Epithelial cell of esophagus (primary cell): ENCODE data around the gene SEMA6A.
A peak's percentile ranks its signal among the peaks of the same experiment; 100 is the strongest.

Source experiments
- DNase-seq: peaks from one replicate; pipeline ENCODE4 v3.0.0; 2010; ENCODE audit warnings: low read depth
- H3K4me3 ChIP-seq: 2 replicates; pipeline ENCODE4 v1.5.1; 2011; ENCODE audit warnings: mild to moderate bottlenecking, low read length, control low read depth
- TF ChIP-seq, protein P1 (sequence below): IDR thresholded peaks from 2 replicates; pipeline ENCODE4 v1.5.1; 2011; ENCODE audit warnings: low read depth, mild to moderate bottlenecking, low read length, control low read depth, inconsistent platforms; ENCODE audit not compliant: insufficient read depth; ENCODE audit errors: missing control alignments

The SEMA6A gene

DNA sequence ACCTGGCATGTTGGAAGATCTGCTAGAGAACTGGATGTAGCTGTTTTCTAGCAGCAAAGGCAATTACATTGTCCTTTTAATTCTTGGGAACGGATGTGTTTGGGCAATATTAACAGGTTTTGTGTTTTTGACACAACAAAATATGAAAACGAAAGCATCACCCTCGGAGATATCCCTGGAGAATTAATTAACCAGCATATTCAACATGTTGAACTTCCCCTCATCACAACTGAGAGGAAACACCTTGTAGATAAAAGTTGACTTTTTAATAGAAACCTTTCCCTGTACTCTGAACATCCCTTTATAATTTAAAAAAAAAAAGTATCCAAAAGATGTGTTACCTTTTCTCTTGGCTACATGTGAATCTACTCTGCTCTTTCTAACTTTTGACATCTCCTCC is 13.0 kb downstream of the SEMA6A start:
- no peak overlapping the region for H3K4me3 ChIP-seq
- no peak for DNase-seq
- TF ChIP-seq, protein P1, sequence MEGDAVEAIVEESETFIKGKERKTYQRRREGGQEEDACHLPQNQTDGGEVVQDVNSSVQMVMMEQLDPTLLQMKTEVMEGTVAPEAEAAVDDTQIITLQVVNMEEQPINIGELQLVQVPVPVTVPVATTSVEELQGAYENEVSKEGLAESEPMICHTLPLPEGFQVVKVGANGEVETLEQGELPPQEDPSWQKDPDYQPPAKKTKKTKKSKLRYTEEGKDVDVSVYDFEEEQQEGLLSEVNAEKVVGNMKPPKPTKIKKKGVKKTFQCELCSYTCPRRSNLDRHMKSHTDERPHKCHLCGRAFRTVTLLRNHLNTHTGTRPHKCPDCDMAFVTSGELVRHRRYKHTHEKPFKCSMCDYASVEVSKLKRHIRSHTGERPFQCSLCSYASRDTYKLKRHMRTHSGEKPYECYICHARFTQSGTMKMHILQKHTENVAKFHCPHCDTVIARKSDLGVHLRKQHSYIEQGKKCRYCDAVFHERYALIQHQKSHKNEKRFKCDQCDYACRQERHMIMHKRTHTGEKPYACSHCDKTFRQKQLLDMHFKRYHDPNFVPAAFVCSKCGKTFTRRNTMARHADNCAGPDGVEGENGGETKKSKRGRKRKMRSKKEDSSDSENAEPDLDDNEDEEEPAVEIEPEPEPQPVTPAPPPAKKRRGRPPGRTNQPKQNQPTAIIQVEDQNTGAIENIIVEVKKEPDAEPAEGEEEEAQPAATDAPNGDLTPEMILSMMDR: no peak

DNA sequence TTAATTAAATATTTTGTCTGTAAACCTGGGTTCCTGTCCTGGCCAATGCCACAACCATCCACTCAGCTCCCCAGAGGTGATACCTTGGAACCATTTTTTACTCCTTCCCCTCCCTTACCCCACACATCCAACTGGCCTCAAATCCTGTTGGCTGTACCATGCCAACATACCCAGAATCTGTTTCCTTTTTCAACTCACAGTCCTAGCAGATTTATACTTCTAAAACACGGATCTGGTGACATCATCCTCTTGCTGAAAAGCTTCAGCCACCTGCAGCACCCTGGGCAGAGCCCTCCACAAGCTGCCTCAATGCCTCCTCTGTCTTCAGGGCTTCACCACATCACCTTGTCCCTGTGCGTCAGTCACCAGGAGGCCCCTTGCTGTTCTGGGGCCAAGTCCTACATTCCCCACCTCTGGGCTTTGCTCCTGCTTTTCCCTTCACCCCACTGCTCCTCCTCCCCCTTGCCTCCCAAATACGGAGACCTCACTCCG is 14.9 kb downstream of the SEMA6A start:
- TF ChIP-seq, protein P1: no peak
- H3K4me3 ChIP-seq: no peak overlapping the region
- DNase-seq: no peak

DNA sequence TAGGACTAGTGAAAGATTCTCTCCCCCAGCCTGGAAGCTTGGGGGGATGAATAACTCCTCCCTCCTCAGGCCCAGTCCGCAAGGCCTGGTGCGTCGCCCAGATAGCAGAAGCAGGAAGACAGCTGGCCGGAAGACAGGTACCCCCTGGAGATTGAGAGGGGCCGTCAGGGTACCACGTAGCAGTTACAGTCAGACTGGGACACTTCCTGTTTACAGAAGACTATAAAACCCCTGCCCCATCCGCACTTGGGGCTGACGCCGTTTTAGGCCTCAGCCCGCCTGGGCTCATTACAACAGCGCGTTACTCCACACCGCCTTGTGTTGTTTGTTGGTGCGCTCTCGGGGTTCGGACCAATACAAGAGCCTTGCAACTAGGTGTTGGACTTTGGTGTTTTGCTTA is 15.4 kb downstream of the SEMA6A start:
- TF ChIP-seq, protein P1: no peak
- no peak for DNase-seq
- H3K4me3 ChIP-seq: no peak overlapping the region

DNA sequence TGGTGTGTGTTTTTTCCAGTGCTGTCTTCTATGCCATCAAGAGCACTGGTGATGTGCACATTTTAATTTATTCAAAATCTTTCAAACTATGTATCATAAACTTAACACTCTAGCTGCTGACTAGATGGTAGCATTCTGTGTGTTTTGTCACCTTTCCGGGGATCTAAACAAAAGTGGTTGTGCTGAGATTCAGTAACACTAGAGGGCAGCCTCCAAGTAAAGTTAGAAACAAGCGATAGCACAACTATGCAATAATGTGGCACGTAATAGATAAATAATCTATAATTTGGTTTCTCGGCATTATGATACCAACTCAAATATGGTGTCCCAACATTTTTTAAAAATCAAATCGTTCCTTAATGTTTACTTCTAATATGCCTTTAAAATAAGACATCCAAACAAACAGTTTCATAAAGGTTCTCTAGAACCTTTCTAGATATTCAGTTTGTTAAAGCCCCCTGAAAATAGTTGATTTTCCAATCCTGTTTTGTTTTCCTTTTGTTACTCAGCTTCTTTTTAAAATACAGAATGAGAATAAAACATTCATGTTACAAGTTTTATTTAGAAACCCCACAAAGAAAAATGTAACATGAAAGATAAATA is 16.9 kb downstream of the SEMA6A start:
- DNase-seq: peak; percentile 49
- H3K4me3 ChIP-seq: no peak overlapping the region
- TF ChIP-seq, protein P1: peak; percentile 74

DNA sequence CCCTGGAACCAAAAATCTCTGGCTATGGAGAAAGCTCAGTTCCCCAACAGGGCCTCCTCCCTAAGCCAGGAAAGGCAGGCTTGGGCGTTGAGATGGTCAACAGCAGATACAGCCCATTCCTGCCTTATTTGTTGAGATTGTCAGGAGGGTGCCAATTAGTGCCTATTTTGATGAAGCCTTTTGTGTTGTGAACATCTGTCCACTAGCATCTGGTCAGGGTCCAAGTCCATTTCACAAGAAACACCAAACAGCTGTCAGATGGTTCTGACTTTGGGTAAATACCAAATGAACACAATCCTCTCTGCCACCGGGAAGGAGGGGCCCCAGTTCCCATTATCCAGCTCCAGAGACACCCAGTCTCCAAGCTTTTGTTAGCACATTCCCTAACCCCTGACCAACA is 19.9 kb downstream of the SEMA6A start:
- TF ChIP-seq, protein P1: no peak
- no peak for DNase-seq
- H3K4me3 ChIP-seq: no peak overlapping the region

DNA sequence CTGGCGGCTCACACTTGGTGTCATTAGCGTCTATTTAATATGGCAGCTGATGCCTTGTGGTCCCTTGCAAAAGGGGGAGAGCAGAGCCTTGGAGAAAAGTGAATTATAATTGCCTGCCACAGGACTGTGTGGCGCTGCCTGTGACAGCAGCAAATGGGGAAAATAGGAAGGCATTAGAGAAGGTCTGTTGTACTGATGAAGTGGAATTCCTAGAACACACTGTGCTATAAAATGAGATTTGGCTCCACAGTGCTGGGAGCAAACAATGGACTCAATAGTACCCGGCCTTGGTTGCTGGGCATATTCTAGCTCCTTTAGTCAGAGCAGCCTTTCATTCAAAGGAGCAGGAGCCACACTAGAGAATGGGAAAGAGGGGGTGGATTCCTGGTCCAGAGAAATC is 21.3 kb downstream of the SEMA6A start:
- DNase-seq: no peak
- TF ChIP-seq, protein P1: no peak
- H3K4me3 ChIP-seq: no peak overlapping the region

DNA sequence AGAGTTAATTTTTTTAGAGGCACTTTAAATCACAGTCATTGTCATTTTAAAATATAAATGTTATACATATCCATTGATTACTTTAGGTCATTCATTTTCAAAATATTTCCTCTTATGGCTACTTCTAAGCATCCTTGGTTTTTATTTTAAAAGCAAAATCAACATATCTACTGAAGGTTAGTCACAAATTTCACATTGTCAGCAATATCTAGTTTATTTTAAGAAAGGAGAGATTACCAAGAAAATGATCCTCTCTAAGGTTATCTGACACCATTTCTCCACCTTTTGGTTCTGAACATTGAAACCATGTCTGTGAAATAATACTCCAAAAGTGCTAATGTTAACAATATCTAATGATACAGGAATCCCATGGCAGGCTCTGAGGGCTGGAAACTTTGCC is 24.5 kb downstream of the SEMA6A start:
- no peak for DNase-seq
- no peak overlapping the region for H3K4me3 ChIP-seq
- TF ChIP-seq, protein P1: no peak
